IgD-negative memory B cell (primary cell): ENCODE data around the gene PTH1R. TPM values are rescaled to one million over a fixed set of nuclear protein-coding genes. Genes with fewer than 3 reads are reported as not detected.

Source experiments
- H3K27ac Mint-ChIP-seq, 3 donors: one replicate each; pipeline ENCODE4 v1.8.0; 2020 to 2022; ENCODE audit warnings: mild to moderate bottlenecking in 3 of 3, mixed read lengths in 3 of 3, moderate library complexity in 1 of 3
- H3K27me3 Mint-ChIP-seq: one replicate; pipeline ENCODE4 v1.8.0; 2021; ENCODE audit warnings: mixed read lengths
- H3K36me3 Mint-ChIP-seq: one replicate; pipeline ENCODE4 v1.8.0; 2020; ENCODE audit warnings: mild to moderate bottlenecking, mixed read lengths
- H3K4me1 Mint-ChIP-seq, 3 donors: one replicate each; pipeline ENCODE4 v1.8.0; 2020 to 2022; ENCODE audit warnings: mixed read lengths in 3 of 3, mild to moderate bottlenecking in 1 of 3
- H3K4me3 Mint-ChIP-seq, 4 donors: one replicate each; pipeline ENCODE4 v1.8.0; 2020 to 2022; ENCODE audit warnings: mild to moderate bottlenecking in 4 of 4, mixed read lengths in 4 of 4, moderate library complexity in 3 of 4
- H3K9me3 Mint-ChIP-seq, 3 donors: one replicate each; pipeline ENCODE4 v1.8.0; 2020 to 2021; ENCODE audit warnings: mixed read lengths in 3 of 3, mild to moderate bottlenecking in 1 of 3
- polyA plus RNA-seq: library from polyadenylated mRNA; unstranded; fragments of 300-500 nt; fragmentation: Illumina TruSeq; gene quantifications from one replicate; pipeline ENCODE4 v1.2.3, GENCODE V29; 2021

Gene PTH1R
- polyA plus RNA-seq, 1 donor from 2014 or later, result not detected

DNA sequence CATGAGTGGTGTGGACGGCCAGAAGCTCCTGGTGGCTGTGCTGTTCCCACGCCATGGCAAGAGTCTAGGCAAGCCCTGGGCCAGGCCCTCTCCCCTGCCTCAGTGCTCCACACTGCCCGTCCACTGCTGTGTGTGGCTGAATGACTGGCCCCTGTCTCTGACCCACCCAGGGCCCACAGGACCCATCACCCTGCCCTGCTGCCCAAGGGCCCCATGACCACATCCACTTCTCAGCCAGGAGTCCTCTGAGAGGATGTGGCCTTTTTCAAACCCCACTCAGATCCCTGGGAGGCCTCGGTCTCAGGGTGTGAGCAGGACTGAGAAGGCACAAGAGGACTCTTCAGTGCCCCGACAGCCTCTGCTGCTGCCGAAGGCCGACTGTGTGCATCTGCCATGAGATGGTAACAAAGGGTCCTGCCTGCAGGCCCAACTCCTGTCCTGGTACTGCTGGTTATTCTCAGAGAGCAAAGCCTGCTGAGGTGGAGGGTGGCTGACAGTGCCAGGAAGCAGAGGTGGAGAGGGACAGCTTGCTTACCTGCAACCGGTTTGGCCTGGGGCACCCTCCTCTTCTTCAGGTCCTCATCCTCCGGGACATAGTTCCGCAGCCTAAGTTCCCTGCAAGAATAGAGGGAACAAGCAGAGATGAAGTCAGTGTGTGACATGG, 47.5 kb downstream of the PTH1R start:
- H3K4me1 Mint-ChIP-seq, result peaks cover 34 to 48% (median 48%) of the 10 kb centered on the region in 3 donors
- H3K4me3 Mint-ChIP-seq, result peak overlapping the region in 3 of 4 donors; percentile 86 to 91 (median 88)
- peak overlapping the region; percentile 73 to 96 (median 90) for H3K27ac Mint-ChIP-seq
- no peaks in the 10 kb centered on the region for H3K27me3 Mint-ChIP-seq
- peaks cover 7% of the 10 kb centered on the region for H3K36me3 Mint-ChIP-seq
- peaks cover 0 to 8% (median 6%) of the 10 kb centered on the region in 3 donors for H3K9me3 Mint-ChIP-seq

DNA sequence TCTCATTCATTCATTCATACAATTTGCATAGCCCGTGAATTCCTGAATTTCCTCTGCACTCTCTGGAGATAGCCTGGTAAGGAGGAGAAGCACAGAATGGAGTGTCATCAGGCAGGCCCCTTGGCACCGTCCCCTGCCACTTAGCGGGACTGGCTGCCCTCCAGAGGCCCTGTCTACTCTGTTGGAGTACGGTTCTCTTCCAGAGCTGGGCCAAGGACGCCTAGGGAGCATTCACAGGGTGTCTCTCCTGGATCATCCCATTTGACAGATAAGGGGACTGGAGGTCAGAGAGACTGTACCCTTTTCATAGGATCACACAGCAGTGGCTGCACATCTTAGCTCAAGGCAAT, 48.0 kb downstream of the PTH1R start:
- H3K27me3 Mint-ChIP-seq, result no peaks in the 10 kb centered on the region
- H3K27ac Mint-ChIP-seq, result peak overlapping the region; percentile 90 to 96 (median 96)
- peaks cover 7% of the 10 kb centered on the region for H3K36me3 Mint-ChIP-seq
- H3K9me3 Mint-ChIP-seq, result peaks cover 0 to 8% (median 6%) of the 10 kb centered on the region in 3 donors
- H3K4me1 Mint-ChIP-seq, result peaks cover 39 to 53% (median 53%) of the 10 kb centered on the region in 3 donors
- peak overlapping the region in 3 of 4 donors; percentile 86 to 91 (median 88) for H3K4me3 Mint-ChIP-seq

DNA sequence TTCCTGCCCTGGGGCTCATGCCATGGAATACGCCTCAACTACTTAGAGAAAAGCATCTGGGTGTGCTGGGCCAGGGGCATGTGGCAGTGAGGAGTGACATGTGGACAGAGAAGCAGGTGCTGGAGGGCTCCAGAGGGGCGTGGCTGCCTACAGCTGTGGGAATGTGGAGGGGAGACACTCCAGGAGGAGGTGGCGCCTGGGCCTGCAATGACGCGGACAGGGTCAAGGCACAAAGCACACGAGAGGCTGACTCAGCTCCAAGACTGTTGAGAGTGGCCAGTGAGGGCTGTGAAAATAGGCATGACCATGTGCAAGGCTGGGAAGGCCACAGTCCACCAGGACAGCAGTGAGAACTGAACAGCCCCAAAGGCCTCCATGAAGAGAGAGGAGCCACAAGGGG, 48.5 kb downstream of the PTH1R start:
- Mint-ChIP-seq H3K4me1 (peaks cover 44 to 58% (median 58%) of the 10 kb centered on the region in 3 donors), H3K4me3 (peak overlapping the region; percentile 77 to 91 (median 87))

DNA sequence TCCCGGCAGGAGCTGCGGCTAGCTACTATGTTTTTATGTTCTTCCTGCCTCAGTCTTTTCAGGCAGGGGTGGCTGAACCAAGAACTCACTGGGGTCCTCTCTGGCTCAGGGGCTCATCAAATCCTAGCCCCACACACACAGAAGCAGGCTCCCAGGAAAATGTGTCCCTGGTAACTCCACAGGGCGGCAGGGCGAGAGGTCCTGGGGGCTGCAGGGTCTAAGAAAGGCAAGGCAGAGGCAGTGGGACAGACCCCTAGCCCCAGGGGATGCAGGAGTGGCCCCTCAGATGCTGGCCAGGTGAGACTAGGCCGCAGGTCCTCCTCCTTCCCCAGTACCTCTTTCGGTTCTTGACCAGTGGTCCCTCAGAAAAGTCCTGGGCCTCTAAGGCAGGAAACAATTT, 48.9 kb downstream of the PTH1R start:
- Mint-ChIP-seq H3K36me3 (peaks cover 12% of the 10 kb centered on the region), H3K27me3 (no peaks in the 10 kb centered on the region), H3K9me3 (peaks cover 0 to 8% (median 6%) of the 10 kb centered on the region in 3 donors), H3K27ac (peak overlapping the region; percentile 96 to 97 (median 96)), H3K4me1 (peaks cover 48 to 62% (median 62%) of the 10 kb centered on the region in 3 donors), H3K4me3 (peak overlapping the region; percentile 77 to 91 (median 87))

More for the DNA sequence above, 48.5 kb downstream of the PTH1R start:
- Mint-ChIP-seq H3K27ac (peak overlapping the region; percentile 96 to 97 (median 96)), H3K36me3 (peaks cover 10% of the 10 kb centered on the region), H3K9me3 (peaks cover 0 to 8% (median 6%) of the 10 kb centered on the region in 3 donors), H3K27me3 (no peaks in the 10 kb centered on the region)

DNA sequence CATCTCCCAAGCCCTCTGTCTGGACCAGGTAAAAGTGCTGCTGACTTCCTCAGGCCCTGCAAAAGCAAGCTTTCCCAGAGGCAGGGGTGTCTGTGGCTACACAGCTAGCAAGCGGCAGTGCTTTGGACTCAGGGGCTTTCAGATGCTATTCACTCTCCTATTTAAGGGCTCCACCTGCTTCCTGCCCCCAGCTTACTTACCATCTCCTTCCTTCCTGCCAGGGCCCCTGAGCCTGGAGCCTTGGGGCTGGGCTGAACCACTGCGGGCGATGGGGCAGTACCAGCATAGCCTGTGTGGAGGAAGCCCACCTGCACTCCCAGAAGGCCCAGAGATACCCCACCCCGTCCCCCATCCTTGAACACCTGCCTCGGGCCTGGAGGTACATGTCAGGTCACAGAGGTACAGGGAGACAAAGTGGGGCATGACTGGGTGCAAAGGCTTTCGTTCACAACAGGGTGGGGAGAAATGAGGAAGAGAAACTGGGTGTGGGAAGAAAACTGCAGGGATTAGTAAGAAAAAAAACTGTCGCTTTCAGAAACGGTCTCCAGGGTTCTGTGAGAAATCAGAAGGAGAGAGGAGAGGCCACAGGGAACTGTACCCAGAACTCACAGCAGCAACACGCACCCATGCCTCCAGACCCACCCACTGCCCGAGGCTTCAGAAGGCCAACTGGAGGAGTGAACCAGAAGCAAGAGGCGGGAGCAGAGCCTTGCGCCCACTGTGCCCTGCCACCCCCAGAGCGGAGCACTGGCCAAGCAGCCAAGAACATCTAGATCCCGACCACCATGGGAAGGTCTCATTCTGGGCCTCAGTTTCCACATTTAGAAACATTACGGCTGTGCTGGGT, 49.6 kb downstream of the PTH1R start:
- Mint-ChIP-seq H3K9me3 (peaks cover 0 to 8% (median 6%) of the 10 kb centered on the region in 3 donors), H3K36me3 (peaks cover 12% of the 10 kb centered on the region), H3K4me1 (peaks cover 55 to 69% (median 69%) of the 10 kb centered on the region in 3 donors), H3K27me3 (no peaks in the 10 kb centered on the region), H3K4me3 (peak overlapping the region; percentile 77 to 91 (median 87)), H3K27ac (peak overlapping the region; percentile 96 to 97 (median 96))

DNA sequence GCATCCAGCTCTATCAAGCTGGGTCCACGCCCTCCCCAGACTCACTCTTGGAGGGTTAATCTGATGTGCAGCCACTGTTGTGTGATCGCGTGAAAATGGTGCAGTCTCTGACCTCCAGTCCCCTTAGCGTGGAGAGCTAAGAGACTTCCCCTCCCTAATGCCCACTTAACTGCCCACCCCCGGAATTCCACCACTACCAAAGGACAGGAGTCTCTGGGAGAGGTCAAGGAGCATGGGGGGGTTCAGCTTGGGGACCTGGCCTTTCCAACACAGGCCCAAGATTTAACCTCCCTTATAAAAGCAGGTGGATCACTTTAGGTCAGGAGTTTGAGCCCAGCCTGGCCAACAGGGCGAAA, 50.2 kb downstream of the PTH1R start:
- Mint-ChIP-seq H3K27ac (peak overlapping the region; percentile 96 to 97 (median 96)), H3K4me3 (peak overlapping the region; percentile 77 to 91 (median 87)), H3K27me3 (no peaks in the 10 kb centered on the region), H3K4me1 (peaks cover 61 to 75% (median 75%) of the 10 kb centered on the region in 3 donors), H3K9me3 (peaks cover 0 to 8% (median 6%) of the 10 kb centered on the region in 3 donors), H3K36me3 (peaks cover 12% of the 10 kb centered on the region)

DNA sequence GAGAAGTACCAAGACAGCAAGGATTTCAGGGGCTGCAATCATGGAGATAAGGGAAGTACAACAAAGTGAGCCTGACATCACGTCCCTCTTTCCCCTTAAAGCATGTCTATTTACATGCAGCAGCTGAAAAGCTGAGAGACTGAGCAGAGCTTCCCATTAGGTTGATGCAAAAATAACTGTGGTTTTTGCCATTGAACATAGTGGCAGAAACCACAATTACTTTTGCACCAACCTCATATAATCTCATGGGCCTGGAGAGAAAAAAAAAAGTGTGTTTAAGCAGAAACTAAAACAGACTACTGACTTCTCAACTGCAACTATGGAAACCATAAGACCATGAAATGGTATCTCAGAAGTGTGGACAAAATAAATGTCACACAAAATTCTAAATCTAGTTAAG, 50.8 kb downstream of the PTH1R start:
- peaks cover 0 to 8% (median 6%) of the 10 kb centered on the region in 3 donors for H3K9me3 Mint-ChIP-seq
- H3K4me3 Mint-ChIP-seq, result peak overlapping the region; percentile 30 to 86 (median 72)
- peaks cover 61 to 77% (median 75%) of the 10 kb centered on the region in 3 donors for H3K4me1 Mint-ChIP-seq
- peak overlapping the region; percentile 96 to 97 (median 96) for H3K27ac Mint-ChIP-seq
- H3K27me3 Mint-ChIP-seq, result no peaks in the 10 kb centered on the region
- H3K36me3 Mint-ChIP-seq, result peaks cover 12% of the 10 kb centered on the region

DNA sequence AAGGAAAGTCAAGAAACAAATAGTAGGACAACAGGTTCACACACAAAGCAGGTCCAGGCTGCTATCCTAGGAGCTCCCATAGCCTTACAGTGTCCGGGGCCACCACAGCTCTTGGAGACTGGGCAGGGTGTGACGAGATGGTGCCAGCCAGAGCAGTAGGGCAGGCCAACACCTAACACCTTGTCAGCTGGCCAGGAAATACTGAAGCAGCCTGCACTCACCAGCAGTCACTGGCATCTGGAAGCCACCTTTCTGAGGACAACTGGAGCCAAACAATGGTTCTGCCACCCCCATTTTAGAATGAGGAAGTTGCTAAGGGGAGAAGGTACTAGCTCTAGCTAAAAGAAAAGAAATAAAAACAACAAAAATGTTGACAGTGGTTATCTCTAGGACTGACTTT, 51.8 kb downstream of the PTH1R start:
- Mint-ChIP-seq H3K4me1 (peaks cover 56 to 76% (median 75%) of the 10 kb centered on the region in 3 donors), H3K9me3 (peaks cover 0 to 8% (median 6%) of the 10 kb centered on the region in 3 donors), H3K36me3 (peaks cover 10% of the 10 kb centered on the region), H3K27ac (peak overlapping the region; percentile 82 to 96 (median 93)), H3K27me3 (no peaks in the 10 kb centered on the region), H3K4me3 (peak overlapping the region in 3 of 4 donors; percentile 39 to 86 (median 46))

DNA sequence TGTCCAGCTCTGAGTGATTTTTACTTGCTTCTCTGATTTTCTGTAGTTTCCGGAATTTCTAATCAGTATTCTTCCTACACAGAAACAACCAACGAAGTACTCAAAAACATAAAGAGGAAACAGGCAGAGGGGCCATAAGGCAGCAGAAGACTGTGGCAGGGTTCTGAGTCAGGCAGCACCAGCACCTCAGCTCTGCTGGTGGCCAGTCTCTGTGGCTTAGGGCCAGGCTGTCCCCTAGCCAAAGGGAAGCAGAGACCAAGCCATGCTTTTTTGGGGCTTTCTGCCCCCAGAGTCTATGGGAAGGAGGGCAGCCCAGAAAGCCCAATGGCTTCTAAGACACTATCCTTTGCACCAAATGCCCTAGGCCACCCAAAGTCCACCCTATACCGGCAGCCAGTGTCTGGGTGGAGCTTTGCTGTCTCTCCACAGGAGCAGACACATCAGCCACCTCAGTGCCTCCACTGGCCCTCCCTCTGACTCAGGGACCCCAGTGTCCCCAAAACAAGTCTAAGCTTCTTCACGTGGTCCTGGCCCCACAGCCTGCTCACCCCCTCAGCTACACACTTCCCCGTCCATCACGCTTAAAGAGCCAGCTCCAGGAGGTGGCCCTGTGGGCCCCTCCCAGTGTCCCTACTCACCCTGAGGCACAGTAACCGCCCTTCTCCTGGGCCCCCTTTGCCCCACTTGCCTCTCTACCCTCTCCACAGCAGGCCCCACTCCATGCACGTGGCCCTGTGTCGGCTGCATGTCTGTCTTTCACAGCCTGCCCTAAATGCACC, 52.8 kb downstream of the PTH1R start:
- Mint-ChIP-seq H3K27ac (peak overlapping the region; percentile 92 to 97 (median 96)), H3K36me3 (peaks cover 10% of the 10 kb centered on the region), H3K27me3 (no peaks in the 10 kb centered on the region), H3K4me3 (peak overlapping the region; percentile 54 to 91 (median 86)), H3K9me3 (peaks cover 0 to 8% (median 6%) of the 10 kb centered on the region in 3 donors), H3K4me1 (peaks cover 56 to 78% (median 71%) of the 10 kb centered on the region in 3 donors)

DNA sequence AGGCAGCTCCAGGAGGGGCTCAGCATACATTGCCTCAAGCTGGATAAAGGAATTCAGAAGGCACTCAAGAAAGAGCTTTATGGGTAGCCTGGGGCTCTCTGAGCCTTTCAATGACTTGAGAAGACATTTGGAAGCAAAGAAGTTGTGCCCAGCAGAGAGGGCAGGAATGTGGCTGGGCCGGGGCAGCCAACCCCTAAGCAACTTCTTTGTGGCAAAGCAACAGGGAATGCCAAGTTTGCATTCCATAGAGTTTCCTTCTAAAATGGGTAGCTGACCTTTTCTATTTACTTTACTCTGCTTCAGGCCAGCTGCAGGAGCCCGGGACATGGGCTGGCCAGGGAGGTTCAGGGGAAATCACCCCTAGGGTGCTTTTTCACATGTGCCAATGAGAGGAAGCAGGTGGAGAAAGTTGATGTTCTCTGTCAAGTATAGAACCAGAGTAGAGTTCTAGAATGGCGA, 53.5 kb downstream of the PTH1R start:
- Mint-ChIP-seq H3K27me3 (no peaks in the 10 kb centered on the region), H3K36me3 (peaks cover 10% of the 10 kb centered on the region), H3K9me3 (peaks cover 0 to 8% (median 6%) of the 10 kb centered on the region in 3 donors), H3K27ac (peak overlapping the region; percentile 92 to 97 (median 96)), H3K4me1 (peaks cover 58 to 73% (median 68%) of the 10 kb centered on the region in 3 donors), H3K4me3 (peak overlapping the region; percentile 54 to 91 (median 86))

DNA sequence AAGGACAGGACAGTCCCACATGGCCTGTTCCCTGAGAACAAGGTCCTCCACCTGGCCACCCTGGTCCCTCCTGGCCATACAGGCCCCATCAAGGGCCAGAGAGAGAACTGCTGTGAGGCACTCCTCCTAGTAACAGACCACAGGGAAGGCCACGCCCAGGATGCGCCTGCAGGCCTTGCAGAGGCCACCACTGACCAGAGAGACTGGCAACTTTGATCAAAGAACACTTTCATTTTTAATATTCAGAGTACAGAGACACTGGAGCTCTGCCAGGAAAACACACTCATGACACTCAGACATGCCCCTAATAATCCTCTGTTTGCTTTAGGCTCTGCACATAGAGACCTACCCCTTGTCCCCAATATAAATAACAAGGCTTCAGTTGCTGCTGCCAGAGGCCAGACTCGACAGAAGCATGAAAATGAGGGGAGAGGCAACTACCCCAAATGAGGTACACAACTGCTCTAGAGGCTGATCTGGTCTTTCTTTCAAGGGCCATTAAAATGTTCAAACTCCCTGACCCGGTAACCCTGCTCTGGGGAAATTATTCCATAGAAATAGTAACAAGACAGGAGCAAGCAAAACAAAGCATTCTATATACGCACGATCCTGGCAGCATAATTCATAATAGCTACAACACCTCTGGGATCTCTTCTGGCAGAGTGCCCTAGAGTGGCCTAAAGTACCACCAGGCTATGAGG, 54.3 kb downstream of the PTH1R start:
- Mint-ChIP-seq H3K36me3 (peaks cover 10% of the 10 kb centered on the region), H3K27me3 (no peaks in the 10 kb centered on the region), H3K9me3 (peaks cover 0 to 8% (median 6%) of the 10 kb centered on the region in 3 donors), H3K4me1 (peaks cover 60 to 72% (median 67%) of the 10 kb centered on the region in 3 donors), H3K27ac (peak overlapping the region; percentile 92 to 97 (median 96)), H3K4me3 (peak overlapping the region in 3 of 4 donors; percentile 86 to 91 (median 87))

DNA sequence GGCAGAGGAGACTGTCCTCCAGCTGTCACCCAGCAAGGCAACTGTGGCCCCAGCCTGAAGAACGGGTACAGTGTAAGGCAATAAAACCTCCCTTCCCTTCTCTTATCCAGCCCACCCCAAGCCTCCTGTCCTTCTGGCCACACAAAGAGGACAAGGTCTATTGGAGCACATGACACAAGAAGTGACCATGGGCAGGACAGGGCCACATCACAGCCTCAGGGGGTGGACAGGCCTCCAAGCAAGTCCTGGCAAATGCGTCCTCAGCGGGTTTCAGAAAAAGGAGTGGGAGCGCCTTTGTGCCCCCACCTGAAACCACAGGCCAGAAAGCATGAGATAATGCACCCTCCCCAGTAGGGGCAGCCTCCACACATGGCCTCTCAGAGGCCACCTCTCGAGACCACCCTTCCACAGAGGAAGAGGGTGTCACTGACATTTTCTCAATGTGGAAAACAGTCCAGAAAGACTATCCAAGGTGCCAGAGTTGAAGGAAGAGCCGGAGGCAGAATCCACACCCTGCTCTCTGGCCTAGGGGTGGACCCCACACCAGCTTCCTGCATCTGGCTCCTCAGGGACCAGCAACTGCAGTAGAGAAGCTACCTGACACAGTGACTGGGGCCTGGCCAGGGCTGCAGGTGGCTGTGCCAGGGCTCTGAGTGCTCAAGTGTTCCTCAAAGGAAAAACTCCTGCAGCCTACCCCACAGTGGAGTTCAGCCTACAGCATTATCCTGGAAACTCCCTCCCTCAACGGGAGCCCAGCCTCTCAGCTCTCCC, 55.1 kb downstream of the PTH1R start:
- H3K4me3 Mint-ChIP-seq, result peak overlapping the region in 3 of 4 donors; percentile 86 to 91 (median 87)
- H3K36me3 Mint-ChIP-seq, result peaks cover 10% of the 10 kb centered on the region
- H3K9me3 Mint-ChIP-seq, result peaks cover 0 to 8% (median 6%) of the 10 kb centered on the region in 3 donors
- no peaks in the 10 kb centered on the region for H3K27me3 Mint-ChIP-seq
- peaks cover 54 to 64% (median 62%) of the 10 kb centered on the region in 3 donors for H3K4me1 Mint-ChIP-seq
- H3K27ac Mint-ChIP-seq, result peak overlapping the region; percentile 92 to 97 (median 96)

DNA sequence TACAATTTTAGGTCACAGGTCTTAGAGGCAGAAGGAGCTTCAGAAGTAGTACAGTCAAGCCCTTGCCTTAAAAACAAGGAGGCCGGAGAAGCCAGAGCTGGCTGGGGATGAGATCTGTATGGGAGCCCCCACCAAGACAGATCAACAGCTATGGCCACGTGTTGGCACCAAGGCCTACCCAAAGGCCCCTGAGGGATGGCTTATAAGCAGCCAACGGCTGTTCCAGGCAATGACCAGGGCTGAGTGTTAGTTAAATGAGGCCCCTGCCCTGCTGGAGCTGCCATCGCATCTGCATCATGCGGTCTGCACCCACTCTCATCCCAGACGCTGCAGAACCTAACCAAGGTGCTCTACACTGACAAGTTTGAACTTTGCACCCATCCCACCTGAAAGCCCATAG, 55.7 kb downstream of the PTH1R start:
- Mint-ChIP-seq H3K4me3 (peak overlapping the region in 2 of 4 donors; percentile 51 to 91), H3K27me3 (no peaks in the 10 kb centered on the region), H3K36me3 (peaks cover 10% of the 10 kb centered on the region)

More for the DNA sequence above, 55.7 kb downstream of the PTH1R start:
- Mint-ChIP-seq H3K27ac (peak overlapping the region in 1 of 3 donors; percentile 92), H3K9me3 (peaks cover 0 to 7% (median 6%) of the 10 kb centered on the region in 3 donors), H3K4me1 (peaks cover 58 to 66% (median 63%) of the 10 kb centered on the region in 3 donors)
